HUES6 (cell line): ENCODE data around the gene VGLL3.

Source experiments
- H3K27ac ChIP-seq: 2 replicates; pipeline ENCODE4 v1.7.0; 2013; ENCODE audit warnings: low read depth, mild to moderate bottlenecking, low read length, inconsistent platforms
- H3K27me3 ChIP-seq: 2 replicates; pipeline ENCODE4 v1.6.1; 2013; ENCODE audit warnings: low read length; ENCODE audit not compliant: control insufficient read depth, insufficient read depth
- H3K36me3 ChIP-seq: 2 replicates; pipeline ENCODE4 v1.6.1; 2013; ENCODE audit warnings: low read length; ENCODE audit not compliant: control insufficient read depth, insufficient read depth
- H3K4me1 ChIP-seq: 2 replicates; pipeline ENCODE4 v1.6.1; 2013; ENCODE audit warnings: low read length; ENCODE audit not compliant: control insufficient read depth, insufficient read depth
- H3K4me3 ChIP-seq: 2 replicates; pipeline ENCODE4 v1.5.1; 2013; ENCODE audit warnings: low read depth, low read length
- H3K9ac ChIP-seq: one replicate; pipeline ENCODE4 v1.6.1; 2013; ENCODE audit warnings: mild to moderate bottlenecking, low read length
- H3K9me3 ChIP-seq: 2 replicates; pipeline ENCODE4 v1.6.1; 2013; ENCODE audit warnings: low read depth, low read length; ENCODE audit not compliant: control insufficient read depth, insufficient read depth

Gene VGLL3

GRCh38 chr3:86950717-86951116, 40.2 kb downstream of the VGLL3 start:
- Histone ChIP-seq H3K27ac (no peak overlapping the region), H3K36me3 (no peaks in the 10 kb centered on the region), H3K9me3 (no peaks in the 10 kb centered on the region), H3K4me1 (peaks cover 5% of the 10 kb centered on the region; the same call in 1 of the 2 replicates), H3K9ac (no peak overlapping the region), H3K27me3 (no peaks in the 10 kb centered on the region), H3K4me3 (no peak overlapping the region)

GRCh38 chr3:86949850-86950249, 41.1 kb downstream of the VGLL3 start:
- Histone ChIP-seq H3K9ac (no peak overlapping the region), H3K9me3 (no peaks in the 10 kb centered on the region), H3K27ac (no peak overlapping the region), H3K4me1 (peaks cover 5% of the 10 kb centered on the region; the same call in 1 of the 2 replicates), H3K27me3 (no peaks in the 10 kb centered on the region), H3K36me3 (no peaks in the 10 kb centered on the region), H3K4me3 (no peak overlapping the region)

- Histone ChIP-seq H3K9me3 (no peaks in the 10 kb centered on the region), H3K4me3 (no peak overlapping the region), H3K9ac (no peak overlapping the region), H3K36me3 (no peaks in the 10 kb centered on the region), H3K27me3 (no peaks in the 10 kb centered on the region), H3K27ac (no peak overlapping the region), H3K4me1 (peaks cover 5% of the 10 kb centered on the region; the same call in 1 of the 2 replicates)
Measured at GRCh38 chr3:86948822-86949221, 42.1 kb downstream of the VGLL3 start.

GRCh38 chr3:86942206-86942605, 48.7 kb downstream of the VGLL3 start:
- H3K9me3 ChIP-seq, result no peaks in the 10 kb centered on the region

GRCh38 chr3:86938416-86939105, 52.4 kb downstream of the VGLL3 start:
- no peaks in the 10 kb centered on the region for H3K27me3 ChIP-seq
- no peaks in the 10 kb centered on the region for H3K9me3 ChIP-seq
- no peaks in the 10 kb centered on the region for H3K36me3 ChIP-seq
- H3K9ac ChIP-seq, result no peak overlapping the region
- H3K27ac ChIP-seq, result no peak overlapping the region
- H3K4me3 ChIP-seq, result no peak overlapping the region
- no peaks in the 10 kb centered on the region for H3K4me1 ChIP-seq

More at GRCh38 chr3:86942206-86942605, 48.7 kb downstream of the VGLL3 start:
- Histone ChIP-seq H3K4me3 (no peak overlapping the region), H3K36me3 (no peaks in the 10 kb centered on the region), H3K27ac (no peak overlapping the region), H3K27me3 (no peaks in the 10 kb centered on the region), H3K4me1 (no peaks in the 10 kb centered on the region), H3K9ac (no peak overlapping the region)

GRCh38 chr3:86937306-86937791, 53.6 kb downstream of the VGLL3 start:
- H3K9me3 ChIP-seq, result no peaks in the 10 kb centered on the region
- H3K27me3 ChIP-seq, result no peaks in the 10 kb centered on the region
- H3K36me3 ChIP-seq, result no peaks in the 10 kb centered on the region
- no peak overlapping the region for H3K4me3 ChIP-seq
- no peak overlapping the region for H3K9ac ChIP-seq
- no peak overlapping the region for H3K27ac ChIP-seq
- H3K4me1 ChIP-seq, result no peaks in the 10 kb centered on the region

GRCh38 chr3:86934851-86935250, 56.1 kb downstream of the VGLL3 start:
- Histone ChIP-seq H3K4me3 (no peak overlapping the region), H3K9me3 (no peaks in the 10 kb centered on the region), H3K27ac (no peak overlapping the region), H3K4me1 (no peaks in the 10 kb centered on the region), H3K9ac (no peak overlapping the region), H3K36me3 (no peaks in the 10 kb centered on the region), H3K27me3 (no peaks in the 10 kb centered on the region)

- H3K9ac ChIP-seq, result no peak overlapping the region
- no peaks in the 10 kb centered on the region for H3K9me3 ChIP-seq
- H3K27ac ChIP-seq, result no peak overlapping the region
- H3K27me3 ChIP-seq, result no peaks in the 10 kb centered on the region
- no peak overlapping the region for H3K4me3 ChIP-seq
- H3K4me1 ChIP-seq, result no peaks in the 10 kb centered on the region
- no peaks in the 10 kb centered on the region for H3K36me3 ChIP-seq
Measured at GRCh38 chr3:86930831-86931230, 60.1 kb downstream of the VGLL3 start.

GRCh38 chr3:86930181-86930580, 60.8 kb downstream of the VGLL3 start:
- Histone ChIP-seq H3K27ac (no peak overlapping the region), H3K4me1 (no peaks in the 10 kb centered on the region), H3K4me3 (no peak overlapping the region)

GRCh38 chr3:86929046-86929445, 61.9 kb downstream of the VGLL3 start:
- H3K27ac ChIP-seq, result no peak overlapping the region
- H3K4me3 ChIP-seq, result no peak overlapping the region
- no peaks in the 10 kb centered on the region for H3K9me3 ChIP-seq
- no peaks in the 10 kb centered on the region for H3K36me3 ChIP-seq
- no peak overlapping the region for H3K9ac ChIP-seq
- no peaks in the 10 kb centered on the region for H3K4me1 ChIP-seq
- H3K27me3 ChIP-seq, result no peaks in the 10 kb centered on the region

More at GRCh38 chr3:86930181-86930580, 60.8 kb downstream of the VGLL3 start:
- H3K27me3 ChIP-seq, result no peaks in the 10 kb centered on the region
- H3K9me3 ChIP-seq, result no peaks in the 10 kb centered on the region
- no peaks in the 10 kb centered on the region for H3K36me3 ChIP-seq
- no peak overlapping the region for H3K9ac ChIP-seq

- no peaks in the 10 kb centered on the region for H3K36me3 ChIP-seq
- no peaks in the 10 kb centered on the region for H3K9me3 ChIP-seq
- H3K9ac ChIP-seq, result no peak overlapping the region
- no peak overlapping the region for H3K4me3 ChIP-seq
- no peak overlapping the region for H3K27ac ChIP-seq
- no peaks in the 10 kb centered on the region for H3K27me3 ChIP-seq
- H3K4me1 ChIP-seq, result no peaks in the 10 kb centered on the region; the same call in 1 of the 2 replicates
Measured at GRCh38 chr3:86923071-86923491, 67.9 kb downstream of the VGLL3 start.
